Transverse colon (tissue), 4 donors: ENCODE measurements around the gene RNPS1. TPM values are rescaled to one million over a fixed set of nuclear protein-coding genes. Genes with fewer than 3 reads are reported as not detected.

Experiments used
- DNase-seq: peaks from one replicate; pipeline ENCODE4 v3.0.0-alpha.2; 2019
- H3K27ac ChIP-seq, 4 donors: fragments of 200-600 bp; sonication (generic); 2 replicates each; pipeline ENCODE4 v1.5.1; 2016 to 2018; ENCODE audit warnings: inconsistent platforms in 4 of 4
- H3K27me3 ChIP-seq: fragments of 200-600 bp; sonication (generic); 2 replicates; pipeline ENCODE4 v1.5.1; 2017; ENCODE audit warnings: inconsistent platforms
- H3K36me3 ChIP-seq, 4 donors: fragments of 200-600 bp; sonication (generic); 2 replicates each; pipeline ENCODE4 v1.5.1; 2017 to 2019; ENCODE audit warnings: inconsistent platforms in 4 of 4
- H3K4me1 ChIP-seq, 4 donors: fragments of 200-600 bp; sonication (generic); 2 replicates each; pipeline ENCODE4 v1.5.1; 2017 to 2020; ENCODE audit warnings: inconsistent platforms in 4 of 4
- H3K4me3 ChIP-seq, 4 donors: fragments of 200-600 bp; sonication (generic); 1 replicate in 1 of 4; 2 replicates in 3 of 4; pipeline versions ENCODE4 v1.5.1 to v1.6.1; 2017 to 2019; ENCODE audit warnings: inconsistent platforms in 4 of 4
- H3K9me3 ChIP-seq, 2 donors: fragments of 200-600 bp; sonication (generic); 2 replicates each; pipeline ENCODE4 v1.5.1; 2017 to 2019; ENCODE audit warnings: inconsistent platforms in 2 of 2
- CTCF ChIP-seq, 5 experiments: fragments of 200-600 bp in 3 of 5; fragments of 450-650 bp in 2 of 5; sonication (generic) in 3 of 5; IDR thresholded peaks; 1 replicate in 2 of 5; 2 replicates in 3 of 5; pipeline ENCODE4 v1.5.1; 2016 to 2017; ENCODE audit warnings: antibody characterized with exemption in 5 of 5, inconsistent platforms in 3 of 5, mild to moderate bottlenecking in 2 of 5, moderate library complexity in 1 of 5
- EP300 ChIP-seq: sonication (generic); formaldehyde crosslinking; IDR thresholded peaks from one replicate; pipeline ENCODE4 v1.6.1; 2017; ENCODE audit warnings: antibody characterized with exemption, low read depth
- POLR2A ChIP-seq: fragments of 450-650 bp; IDR thresholded peaks from one replicate; pipeline ENCODE4 v1.6.1; 2016; ENCODE audit warnings: antibody characterized with exemption, mild to moderate bottlenecking, moderate library complexity
- POLR2AphosphoS5 ChIP-seq, 3 donors: sonication (generic); formaldehyde crosslinking; IDR thresholded peaks; one replicate each; pipeline ENCODE4 v1.6.1; 2016; ENCODE audit warnings: antibody characterized with exemption in 3 of 3
- WGBS, 2 donors: methylation state at CpG; one replicate each; pipeline ENCODE4 v1.1.5; 2018; ENCODE audit warnings: low coverage in 1 of 2; 5-methylcytosine and 5-hydroxymethylcytosine counted together
- in situ Hi-C, 4 donors: fragments of 200-750 bp; cut with MboI; loops; one replicate each; pipeline versions ENCODE4 v1.15.0 to v1.15.1; 2017; ENCODE audit warnings: low sequenced_read_pairs in 3 of 4, low pct_ligation_motif_present in 1 of 4, low pct_unique_long_range_greater_than_20kb in 1 of 4
- intact Hi-C: fragments of 100-400 bp; cut with DNase I; formaldehyde crosslinking; loops from one replicate; pipeline ENCODE4 v1.15.1; 2023; ENCODE audit warnings: low total_unique reads
- total RNA-seq, 4 donors: library from RNA; depleted of rRNA; stranded (reverse); fragments of >200 nt; gene quantifications; one replicate each; pipeline ENCODE4 v1.1.0, GENCODE V29; 2016

RNPS1 gene
- total RNA-seq, 4 donors from 2014 or later: 110 to 153 (median 126) TPM

GRCh38 chr16:2295056-2295798 is 27.3 kb upstream of the RNPS1 start:
- in situ Hi-C loops (no loop called here), intact Hi-C loops (no loop called here)
- TF ChIP-seq POLR2A (no peak), POLR2AphosphoS5 (IDR thresholded peaks at IDR 0.05) (no peak), EP300 (no peak), CTCF (IDR thresholded peaks at IDR 0.05) (no peak)
- 83 to 100% methylated on average over 1 to 19 of the region's 21 CpGs for WGBS, 2 donors
- Histone ChIP-seq H3K36me3 (no peaks in the 10 kb centered on the region), H3K27me3 (no peaks in the 10 kb centered on the region), H3K27ac (no peak overlapping the region), H3K4me3 (no peak overlapping the region), H3K4me1 (no peaks in the 10 kb centered on the region), H3K9me3 (no peaks in the 10 kb centered on the region)
- no peak for DNase-seq

- DNase-seq: no peak
- H3K27ac ChIP-seq: no peak overlapping the region
- H3K27me3 ChIP-seq: no peaks in the 10 kb centered on the region
- H3K4me1 ChIP-seq: no peaks in the 10 kb centered on the region
- H3K9me3 ChIP-seq: no peaks in the 10 kb centered on the region
- in situ Hi-C loops (no loop called here), intact Hi-C loops (no loop called here)
- H3K4me3 ChIP-seq: no peak overlapping the region
- TF ChIP-seq CTCF (IDR thresholded peaks at IDR 0.05): no peak
- no peak for TF ChIP-seq EP300
- H3K36me3 ChIP-seq: no peaks in the 10 kb centered on the region
- WGBS, 2 donors: 89% methylated on average over 9 of the region's 9 CpGs; no CpG with 5 or more reads in 1 of the 2 donors
Observed at GRCh38 chr16:2292221-2292620, 24.3 kb upstream of the RNPS1 start.

GRCh38 chr16:2289282-2289681 is 21.4 kb upstream of the RNPS1 start:
- Histone ChIP-seq H3K9me3 (no peaks in the 10 kb centered on the region), H3K27ac (no peak overlapping the region), H3K4me3 (no peak overlapping the region), H3K36me3 (no peaks in the 10 kb centered on the region), H3K27me3 (no peaks in the 10 kb centered on the region), H3K4me1 (no peaks in the 10 kb centered on the region)
- in situ Hi-C loops (no loop called here), intact Hi-C loops (no loop called here)
- no peak for DNase-seq
- 96% methylated on average over 21 of the region's 23 CpGs; no CpG with 5 or more reads in 1 of the 2 donors for WGBS, 2 donors
- TF ChIP-seq EP300 (no peak), POLR2A (no peak), CTCF (IDR thresholded peaks at IDR 0.05) (no peak), POLR2AphosphoS5 (IDR thresholded peaks at IDR 0.05) (no peak)

- Histone ChIP-seq H3K36me3 (no peaks in the 10 kb centered on the region), H3K4me3 (no peak overlapping the region), H3K27me3 (no peaks in the 10 kb centered on the region), H3K9me3 (no peaks in the 10 kb centered on the region), H3K4me1 (no peaks in the 10 kb centered on the region), H3K27ac (no peak overlapping the region)
- DNase-seq: no peak
- 69% methylated on average over 6 of the region's 8 CpGs; no CpG with 5 or more reads in 1 of the 2 donors for WGBS, 2 donors
- intact Hi-C loops (no loop called here), in situ Hi-C loops (no loop called here)
- TF ChIP-seq EP300 (no peak), POLR2A (no peak), POLR2AphosphoS5 (IDR thresholded peaks at IDR 0.05) (no peak), CTCF (IDR thresholded peaks at IDR 0.05) (no peak)
Observed at GRCh38 chr16:2288726-2289125, 20.8 kb upstream of the RNPS1 start.
